ENCODE measurements around the gene PAX8.

GRCh38 chr2:113181258-113182051, 97.3 kb downstream of the PAX8 start:
- TF ChIP-seq POLR2A (IDR thresholded peaks at IDR 0.05; ENCODE audit: low read depth, low read length) (0 out of 2 replicates have a peak, but pooled peaks have one; percentile 19), POLR2AphosphoS5 (IDR thresholded peaks at IDR 0.05; ENCODE audit: low read depth, low read length) (no peak), TAF1 (IDR thresholded peaks at IDR 0.05; ENCODE audit: borderline replicate concordance, low read depth, low read length) (no peak)

All from GM12892 (cell line).